ENCODE data around the gene PRKCG.
"Not testable (repeated sequence)": the region's sequence is repeated elsewhere in the genome, so short reads cannot be mapped to it uniquely, and the experiment has no call there.

The PRKCG gene

GRCh38 chr19:53944416-53944815 lies 62.4 kb downstream of the PRKCG start:
- no peak for DNase-seq (ENCODE audit: low read depth in 3 of 3)

GRCh38 chr19:53944933-53945332 lies 62.9 kb downstream of the PRKCG start:
- no peak for DNase-seq (ENCODE audit: low read depth in 3 of 3)

GRCh38 chr19:53945441-53945840 lies 63.4 kb downstream of the PRKCG start:
- DNase-seq (ENCODE audit: low read depth in 3 of 3): no peak

GRCh38 chr19:53945998-53946397 lies 64.0 kb downstream of the PRKCG start:
- DNase-seq (ENCODE audit: low read depth in 3 of 3): no peak

- no peak for DNase-seq (ENCODE audit: low read depth in 3 of 3)
Observed at GRCh38 chr19:53947624-53948023, 65.6 kb downstream of the PRKCG start.

GRCh38 chr19:53948611-53949010 lies 66.6 kb downstream of the PRKCG start:
- DNase-seq (ENCODE audit: low read depth in 3 of 3): not testable (repeated sequence)

- DNase-seq (ENCODE audit: low read depth in 3 of 3): no peak
Observed at GRCh38 chr19:53951436-53951835, 69.4 kb downstream of the PRKCG start.

- DNase-seq (ENCODE audit: low read depth in 3 of 3): no peak
Observed at GRCh38 chr19:53951947-53952346, 70.0 kb downstream of the PRKCG start.

- no peak for DNase-seq (ENCODE audit: low read depth in 3 of 3)
Observed at GRCh38 chr19:53953383-53953782, 71.4 kb downstream of the PRKCG start.

Data from stimulated activated CD4-positive, alpha-beta T cell treated with anti-CD3 and anti-CD28 coated beads, TNF-alpha, amount 100 ng/mL, for 48 hours (primary cell).